Measurements from ENCODE around the gene NKX2-2. TPM values are rescaled to one million over a fixed set of nuclear protein-coding genes. Genes with fewer than 3 reads are reported as not detected.

Gene NKX2-2
- total RNA-seq, 4 donors from 2014 or later = not detected

DNA sequence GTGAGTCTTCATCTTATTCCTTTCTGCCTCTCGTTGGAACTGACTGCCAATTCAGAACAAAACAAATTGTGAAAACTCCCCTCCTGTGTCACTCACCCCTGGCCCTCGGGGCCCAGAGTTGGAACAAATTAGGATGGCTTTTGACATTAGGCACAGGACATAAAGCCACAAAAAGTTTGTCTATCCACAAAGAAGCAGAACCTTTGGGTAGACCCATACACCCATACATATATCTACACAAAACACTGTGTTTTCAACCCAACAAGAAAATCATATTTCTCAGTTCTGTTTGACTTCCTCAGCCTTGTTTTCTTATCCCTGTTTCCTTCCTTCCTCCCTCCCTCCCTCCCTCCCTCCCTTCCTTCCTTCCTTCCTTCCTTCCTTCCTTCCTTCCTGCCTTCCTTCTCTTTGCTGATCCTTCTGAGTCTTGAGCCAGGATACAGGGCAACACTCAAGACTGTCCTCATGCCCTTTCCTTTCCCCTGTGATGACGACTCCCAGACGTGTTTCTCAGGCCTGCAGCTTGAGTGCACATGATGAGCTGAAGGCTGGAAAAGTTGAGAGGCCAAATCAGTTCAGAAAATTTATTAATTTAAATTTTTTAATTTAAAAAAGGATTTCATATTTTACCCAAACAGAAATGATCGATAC is 41.7 kb upstream of the NKX2-2 start:
- H3K4me1 ChIP-seq = no peaks in the 10 kb centered on the region
- 56% methylated on average over 5 of the region's 5 CpGs for WGBS
- DNase-seq (ENCODE audit: low spot score in 2 of 2) = no peak

DNA sequence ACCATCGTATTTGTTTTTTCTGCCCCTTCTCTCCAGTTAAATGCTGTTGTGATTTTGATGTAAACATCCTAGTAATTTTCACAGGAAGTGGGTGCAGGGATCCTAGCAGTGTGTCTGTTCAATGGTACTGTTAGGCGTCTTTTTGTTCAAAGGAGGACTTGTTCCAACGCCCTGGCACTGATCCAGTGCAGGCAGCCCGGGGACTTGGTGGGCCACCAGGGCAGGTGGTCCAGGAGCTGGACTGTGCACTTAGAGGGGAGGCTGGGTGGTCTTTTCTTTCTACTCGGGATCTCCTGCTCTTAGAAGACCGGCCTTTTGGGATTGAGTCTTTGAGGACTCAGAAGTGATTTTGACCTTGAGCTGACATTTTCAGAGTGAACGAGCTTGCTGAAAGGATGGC is 41.1 kb upstream of the NKX2-2 start:
- no peak for DNase-seq (ENCODE audit: low spot score in 2 of 2)
- no peaks in the 10 kb centered on the region for H3K9me3 ChIP-seq
- WGBS = 56% methylated on average over 7 of the region's 7 CpGs
- H3K4me3 ChIP-seq = no peak overlapping the region
- no peaks in the 10 kb centered on the region for H3K36me3 ChIP-seq
- H3K27ac ChIP-seq = no peak overlapping the region
- peaks cover 25% of the 10 kb centered on the region for H3K27me3 ChIP-seq
- TF ChIP-seq, protein P1, sequence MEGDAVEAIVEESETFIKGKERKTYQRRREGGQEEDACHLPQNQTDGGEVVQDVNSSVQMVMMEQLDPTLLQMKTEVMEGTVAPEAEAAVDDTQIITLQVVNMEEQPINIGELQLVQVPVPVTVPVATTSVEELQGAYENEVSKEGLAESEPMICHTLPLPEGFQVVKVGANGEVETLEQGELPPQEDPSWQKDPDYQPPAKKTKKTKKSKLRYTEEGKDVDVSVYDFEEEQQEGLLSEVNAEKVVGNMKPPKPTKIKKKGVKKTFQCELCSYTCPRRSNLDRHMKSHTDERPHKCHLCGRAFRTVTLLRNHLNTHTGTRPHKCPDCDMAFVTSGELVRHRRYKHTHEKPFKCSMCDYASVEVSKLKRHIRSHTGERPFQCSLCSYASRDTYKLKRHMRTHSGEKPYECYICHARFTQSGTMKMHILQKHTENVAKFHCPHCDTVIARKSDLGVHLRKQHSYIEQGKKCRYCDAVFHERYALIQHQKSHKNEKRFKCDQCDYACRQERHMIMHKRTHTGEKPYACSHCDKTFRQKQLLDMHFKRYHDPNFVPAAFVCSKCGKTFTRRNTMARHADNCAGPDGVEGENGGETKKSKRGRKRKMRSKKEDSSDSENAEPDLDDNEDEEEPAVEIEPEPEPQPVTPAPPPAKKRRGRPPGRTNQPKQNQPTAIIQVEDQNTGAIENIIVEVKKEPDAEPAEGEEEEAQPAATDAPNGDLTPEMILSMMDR (IDR thresholded peaks at IDR 0.05) = no peak
- no peak for TF ChIP-seq POLR2AphosphoS5 (IDR thresholded peaks at IDR 0.05)
- TF ChIP-seq POLR2A (IDR thresholded peaks at IDR 0.05) = no peak
- no peak for TF ChIP-seq EP300 (IDR thresholded peaks at IDR 0.05)
- H3K4me1 ChIP-seq = no peaks in the 10 kb centered on the region

More for the DNA sequence above, 41.7 kb upstream of the NKX2-2 start:
- Histone ChIP-seq H3K27ac (no peak overlapping the region), H3K9me3 (no peaks in the 10 kb centered on the region), H3K36me3 (no peaks in the 10 kb centered on the region), H3K4me3 (no peak overlapping the region), H3K27me3 (peaks cover 25% of the 10 kb centered on the region)
- TF ChIP-seq, protein P1 (IDR thresholded peaks at IDR 0.05) = no peak
- TF ChIP-seq EP300 (IDR thresholded peaks at IDR 0.05) (no peak), POLR2A (IDR thresholded peaks at IDR 0.05) (no peak), POLR2AphosphoS5 (IDR thresholded peaks at IDR 0.05) (no peak)

DNA sequence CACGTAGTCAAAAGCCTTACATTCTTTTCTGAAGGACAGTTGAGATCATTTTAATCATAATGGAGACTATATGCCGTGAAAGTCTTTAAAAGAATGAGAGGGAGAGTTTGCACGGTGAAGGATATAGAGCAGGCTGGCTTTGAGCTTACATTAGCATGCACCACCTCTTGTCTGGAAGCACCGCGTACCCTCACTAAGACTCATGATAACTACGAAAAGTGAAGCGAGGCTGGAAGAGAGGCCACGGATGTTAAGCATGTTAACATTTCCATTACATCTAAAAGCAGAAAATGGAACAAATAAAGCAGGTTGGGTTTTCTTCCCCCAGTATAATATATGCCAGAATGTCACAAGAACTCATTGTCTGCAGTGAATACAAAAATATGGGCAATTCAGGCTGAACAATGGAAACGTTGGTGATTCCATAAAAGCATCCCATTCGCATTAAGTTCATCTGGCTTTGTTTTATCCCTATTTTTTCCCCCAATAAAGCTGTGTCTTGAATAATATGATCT is 40.6 kb upstream of the NKX2-2 start:
- TF ChIP-seq, protein P1 (IDR thresholded peaks at IDR 0.05) = no peak
- no peak for TF ChIP-seq EP300 (IDR thresholded peaks at IDR 0.05)
- no peak for TF ChIP-seq POLR2A (IDR thresholded peaks at IDR 0.05)
- WGBS = 76% methylated on average over 10 of the region's 10 CpGs
- no peaks in the 10 kb centered on the region for H3K4me1 ChIP-seq

DNA sequence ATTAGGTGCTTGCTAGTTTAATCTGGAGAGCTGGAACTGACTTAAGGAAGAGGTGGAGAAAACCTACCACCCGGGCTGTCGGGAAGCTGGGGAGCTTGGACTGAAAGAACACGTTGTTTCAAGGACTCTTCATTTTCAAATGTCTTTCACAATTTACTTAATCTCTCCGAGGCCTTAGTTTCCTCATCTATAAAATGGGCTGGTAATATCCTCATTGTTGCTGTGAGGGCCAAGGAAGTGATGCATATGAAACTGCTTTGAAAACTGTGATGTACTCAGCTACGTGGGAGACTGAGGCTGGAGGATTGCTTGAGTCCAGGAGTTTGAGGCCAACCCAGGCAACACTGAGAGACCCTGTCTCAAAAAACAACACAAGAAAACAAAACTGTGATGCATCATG is 36.7 kb upstream of the NKX2-2 start:
- no peak for DNase-seq (ENCODE audit: low spot score in 2 of 2)
- Histone ChIP-seq H3K36me3 (no peaks in the 10 kb centered on the region), H3K27ac (no peak overlapping the region), H3K9me3 (no peaks in the 10 kb centered on the region), H3K27me3 (peaks cover 25% of the 10 kb centered on the region), H3K4me3 (no peak overlapping the region), H3K4me1 (no peaks in the 10 kb centered on the region)
- TF ChIP-seq, protein P1 (IDR thresholded peaks at IDR 0.05) = no peak
- TF ChIP-seq POLR2A (IDR thresholded peaks at IDR 0.05) (no peak), EP300 (IDR thresholded peaks at IDR 0.05) (no peak), POLR2AphosphoS5 (IDR thresholded peaks at IDR 0.05) (no peak)
- WGBS = 81% methylated on average over 5 of the region's 5 CpGs

More for the DNA sequence above, 40.6 kb upstream of the NKX2-2 start:
- DNase-seq (ENCODE audit: low spot score in 2 of 2) = no peak
- Histone ChIP-seq H3K27me3 (peaks cover 25% of the 10 kb centered on the region), H3K9me3 (no peaks in the 10 kb centered on the region), H3K36me3 (no peaks in the 10 kb centered on the region), H3K4me3 (no peak overlapping the region), H3K27ac (no peak overlapping the region)

DNA sequence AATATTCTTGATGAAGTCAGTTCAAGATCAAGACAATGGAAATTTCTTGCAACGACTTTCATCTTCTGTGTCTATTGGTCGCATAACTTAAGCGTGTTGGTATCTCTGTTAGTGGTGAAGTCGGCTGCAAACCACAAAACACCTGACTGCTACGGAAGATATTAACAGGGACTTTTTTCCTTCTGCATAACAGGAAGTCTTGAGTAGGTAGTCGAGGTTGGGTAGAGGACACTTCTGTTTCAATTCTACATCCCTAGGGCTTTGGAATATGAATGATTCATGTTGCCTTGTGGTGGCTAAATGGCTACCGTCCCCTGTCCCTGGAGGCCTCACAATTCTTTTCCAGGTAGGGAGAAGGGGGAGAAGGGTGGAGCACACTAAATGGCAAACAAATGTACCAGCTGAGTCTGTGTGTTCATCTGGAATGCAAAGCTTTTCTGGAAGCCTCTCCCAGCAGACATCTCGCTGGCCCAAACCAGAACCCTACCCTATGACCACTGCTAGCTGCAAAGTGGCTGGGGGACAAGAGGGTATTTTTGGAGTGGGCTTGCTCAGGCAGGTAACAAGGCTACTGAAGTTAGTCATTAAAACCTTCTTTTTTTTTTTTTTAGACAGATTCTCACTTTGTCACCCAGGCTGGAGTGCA is 34.6 kb upstream of the NKX2-2 start:
- Histone ChIP-seq H3K27me3 (peaks cover 10% of the 10 kb centered on the region), H3K4me1 (no peaks in the 10 kb centered on the region), H3K4me3 (no peak overlapping the region), H3K36me3 (no peaks in the 10 kb centered on the region), H3K9me3 (no peaks in the 10 kb centered on the region), H3K27ac (no peak overlapping the region)
- TF ChIP-seq, protein P1 (IDR thresholded peaks at IDR 0.05) = no peak
- TF ChIP-seq POLR2A (IDR thresholded peaks at IDR 0.05) (no peak), EP300 (IDR thresholded peaks at IDR 0.05) (no peak), POLR2AphosphoS5 (IDR thresholded peaks at IDR 0.05) (no peak)
- no peak for DNase-seq (ENCODE audit: low spot score in 2 of 2)
- 68% methylated on average over 8 of the region's 8 CpGs for WGBS
